SU-DHL-6 (cell line): ENCODE measurements around the gene PNLDC1.
A peak's percentile ranks its signal among the peaks of the same experiment; 100 is the strongest.

Experiments used
- H2AFZ ChIP-seq: fragments of 200-600 bp; sonication (generic); 2 replicates; pipeline ENCODE4 v1.6.1; 2014; ENCODE audit warnings: low read depth, mild to moderate bottlenecking, moderate library complexity, mixed read lengths, antibody characterized with exemption, low read length; ENCODE audit not compliant: severe bottlenecking
- H3F3A ChIP-seq: fragments of 200-600 bp; shearing (Covaris generic); 2 replicates; pipeline ENCODE4 v1.6.0; 2016; ENCODE audit warnings: antibody characterized with exemption, mild to moderate bottlenecking; ENCODE audit not compliant: insufficient read depth
- H3K27ac ChIP-seq: fragments of 200-600 bp; sonication (generic); 2 replicates; pipeline ENCODE4 v1.5.1; 2016; ENCODE audit warnings: low read depth, mild to moderate bottlenecking, low read length, moderate library complexity, mixed read lengths
- H3K27me3 ChIP-seq: fragments of 200-600 bp; sonication (generic), shearing (Covaris generic); 2 replicates; pipeline ENCODE4 v1.6.0; 2014; ENCODE audit warnings: mild to moderate bottlenecking, low read length
- H3K36me3 ChIP-seq: fragments of 200-600 bp; sonication (generic); 2 replicates; pipeline ENCODE4 v1.6.1; 2014; ENCODE audit warnings: mild to moderate bottlenecking, low read length, mixed read lengths
- H3K4me2 ChIP-seq: fragments of 300-600, 200-600 bp; shearing (Covaris generic), sonication (generic); 2 replicates; pipeline ENCODE4 v1.6.0; 2014; ENCODE audit warnings: low read length, low read depth, mild to moderate bottlenecking; ENCODE audit not compliant: poor library complexity, severe bottlenecking
- H3K4me3 ChIP-seq: fragments of 200-600 bp; sonication (generic); 2 replicates; pipeline ENCODE4 v1.5.1; 2014; ENCODE audit warnings: antibody characterized with exemption, low read length, mild to moderate bottlenecking, mixed read lengths; ENCODE audit not compliant: insufficient read depth, poor library complexity, severe bottlenecking
- H3K79me2 ChIP-seq: fragments of 200-600 bp; sonication (generic); 2 replicates; pipeline ENCODE4 v1.6.1; 2014; ENCODE audit warnings: mild to moderate bottlenecking, low read length, moderate library complexity; ENCODE audit not compliant: insufficient read depth
- H3K9ac ChIP-seq: fragments of 200-600 bp; sonication (generic); 2 replicates; pipeline ENCODE4 v1.7.0; 2014; ENCODE audit warnings: mild to moderate bottlenecking, low read length
- H3K9me2 ChIP-seq: fragments of 200-600 bp; sonication (generic); replicated peaks from 2 replicates; pipeline ENCODE4 v1.6.1; 2014; ENCODE audit warnings: low read length; ENCODE audit not compliant: insufficient read depth
- H3K9me3 ChIP-seq: fragments of 200-600 bp; sonication (generic); 2 replicates; pipeline ENCODE4 v1.6.1; 2014; ENCODE audit warnings: low read length, mixed read lengths; ENCODE audit not compliant: insufficient read depth
- H4K20me1 ChIP-seq: fragments of 200-600 bp; sonication (generic); 2 replicates; pipeline ENCODE4 v1.6.1; 2014; ENCODE audit warnings: low read depth, mild to moderate bottlenecking, antibody characterized with exemption, low read length, moderate library complexity, mixed read lengths
- CTCF ChIP-seq: fragments of 200-600 bp; sonication (generic); IDR thresholded peaks from one replicate; pipeline ENCODE4 v1.5.1; 2017; ENCODE audit warnings: antibody characterized with exemption, mild to moderate bottlenecking, low read length, moderate library complexity; ENCODE audit not compliant: insufficient read depth, poor library complexity, severe bottlenecking
- EZH2phosphoT487 ChIP-seq: fragments of 200-600 bp; sonication (generic), shearing (Covaris generic); conservative IDR thresholded peaks from 2 replicates; pipeline ENCODE4 v1.6.1; 2018; ENCODE audit warnings: mild to moderate bottlenecking, antibody characterized with exemption, low read length, moderate library complexity, mixed read lengths

PNLDC1 gene

DNA sequence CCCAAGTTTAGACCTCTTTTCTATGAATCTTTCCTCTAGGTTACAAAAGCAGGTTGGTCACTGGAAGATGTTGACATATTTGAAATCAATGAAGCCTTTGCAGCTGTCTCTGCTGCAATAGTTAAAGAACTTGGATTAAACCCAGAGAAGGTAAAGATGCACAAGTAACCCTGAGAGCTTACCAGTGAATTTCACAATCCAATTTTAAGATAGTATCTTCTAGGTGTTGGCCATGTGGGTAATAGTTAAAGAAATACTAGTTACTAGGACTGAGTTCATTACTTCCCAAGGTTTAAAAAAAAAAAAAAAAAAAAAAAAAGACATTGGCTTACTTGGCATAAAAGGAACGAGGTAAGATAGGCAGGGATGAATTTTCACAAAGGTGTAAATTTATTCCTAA, 21.9 kb upstream of the PNLDC1 start:
- H3K9me3 ChIP-seq: no peaks in the 10 kb centered on the region
- H3F3A ChIP-seq: peaks cover 79% of the 10 kb centered on the region
- H3K27me3 ChIP-seq: no peaks in the 10 kb centered on the region
- no peaks in the 10 kb centered on the region for H3K9me2 ChIP-seq
- H3K36me3 ChIP-seq: peaks cover 67% of the 10 kb centered on the region
- no peak overlapping the region for H3K4me2 ChIP-seq
- H4K20me1 ChIP-seq: peaks cover 17% of the 10 kb centered on the region
- no peak overlapping the region for H3K27ac ChIP-seq
- H3K4me3 ChIP-seq: no peak overlapping the region
- no peak overlapping the region for H3K9ac ChIP-seq
- H3K79me2 ChIP-seq: peaks cover 17% of the 10 kb centered on the region
- no peak overlapping the region for H2AFZ ChIP-seq
- TF ChIP-seq EZH2phosphoT487 (no peak), CTCF (no peak)

DNA sequence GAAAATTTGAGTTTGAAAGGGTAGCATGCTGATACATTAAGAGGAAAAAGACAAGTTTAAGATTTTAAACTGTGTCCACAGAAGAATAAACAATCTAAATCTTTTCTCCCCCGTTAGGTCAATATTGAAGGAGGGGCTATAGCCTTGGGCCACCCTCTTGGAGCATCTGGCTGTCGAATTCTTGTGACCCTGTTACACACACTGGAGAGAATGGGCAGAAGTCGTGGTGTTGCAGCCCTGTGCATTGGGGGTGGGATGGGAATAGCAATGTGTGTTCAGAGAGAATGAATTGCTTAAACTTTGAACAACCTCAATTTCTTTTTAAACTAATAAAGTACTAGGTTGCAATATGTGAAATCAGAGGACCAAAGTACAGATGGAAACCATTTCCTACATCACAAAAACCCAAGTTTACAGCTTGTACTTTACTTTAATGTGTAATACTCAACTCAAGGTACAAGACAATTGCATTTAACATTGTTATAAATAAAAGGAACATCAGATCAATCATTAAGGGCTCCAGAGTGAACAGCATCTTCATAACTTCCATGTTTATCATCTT, 21.5 kb upstream of the PNLDC1 start:
- H2AFZ ChIP-seq: no peak overlapping the region
- no peaks in the 10 kb centered on the region for H3K27me3 ChIP-seq
- no peak overlapping the region for H3K27ac ChIP-seq
- peaks cover 20% of the 10 kb centered on the region for H3K79me2 ChIP-seq
- H4K20me1 ChIP-seq: peaks cover 17% of the 10 kb centered on the region
- peaks cover 77% of the 10 kb centered on the region for H3F3A ChIP-seq
- H3K4me3 ChIP-seq: no peak overlapping the region
- no peaks in the 10 kb centered on the region for H3K9me2 ChIP-seq
- TF ChIP-seq CTCF: no peak
- TF ChIP-seq EZH2phosphoT487: no peak
- peaks cover 65% of the 10 kb centered on the region for H3K36me3 ChIP-seq
- H3K9ac ChIP-seq: no peak overlapping the region
- no peak overlapping the region for H3K4me2 ChIP-seq
- no peaks in the 10 kb centered on the region for H3K9me3 ChIP-seq

DNA sequence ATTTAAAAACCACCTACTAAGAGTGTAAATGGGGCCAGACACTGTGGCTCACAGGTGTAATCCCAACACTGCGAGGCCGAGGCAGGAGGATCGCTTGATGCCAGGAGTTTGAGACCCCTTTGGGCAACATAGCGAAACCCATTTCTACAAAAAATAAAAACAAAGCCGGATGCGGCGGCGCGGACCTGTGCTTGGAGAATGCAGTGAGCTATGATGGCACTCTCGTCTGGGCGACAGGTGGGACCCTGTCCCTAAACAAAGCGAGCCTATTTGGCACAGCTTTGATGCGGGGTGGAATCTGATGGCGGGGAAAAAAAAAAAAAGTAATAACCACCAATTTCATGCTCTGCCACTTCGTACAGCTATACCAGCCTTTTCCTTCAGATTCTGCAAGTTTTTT, 11.8 kb upstream of the PNLDC1 start:
- Histone ChIP-seq H4K20me1 (peaks cover 28% of the 10 kb centered on the region; the same call in 1 of the 2 replicates), H3K4me2 (peak overlapping the region; percentile 88), H3K36me3 (peaks cover 48% of the 10 kb centered on the region), H3K4me3 (peak overlapping the region; percentile 79), H3K9ac (peak overlapping the region; percentile 96), H3K27ac (peak overlapping the region; percentile 54; the same call in 1 of the 2 replicates), H3K9me2 (no peaks in the 10 kb centered on the region), H3K79me2 (peaks cover 88% of the 10 kb centered on the region), H2AFZ (no peak overlapping the region), H3K27me3 (no peaks in the 10 kb centered on the region), H3F3A (peaks cover 15% of the 10 kb centered on the region; the same call in 1 of the 2 replicates), H3K9me3 (no peaks in the 10 kb centered on the region)
- TF ChIP-seq EZH2phosphoT487 (no peak), CTCF (no peak)
